GM12875 (cell line): ENCODE data around the gene CA10.

Experiments used
- H3K4me3 ChIP-seq: one replicate; pipeline ENCODE4 v1.5.1; 2011; ENCODE audit warnings: low read depth, low read length, control low read depth
- CTCF ChIP-seq: IDR thresholded peaks from 2 replicates; pipeline ENCODE4 v1.5.1; 2011; ENCODE audit warnings: low read depth, mild to moderate bottlenecking, control low read depth, inconsistent platforms, low read length, moderate library complexity, borderline replicate concordance; ENCODE audit not compliant: insufficient read depth

The CA10 gene

GRCh38 chr17:51601622-51602261 is 556.8 kb downstream of the CA10 start:
- no peak for TF ChIP-seq CTCF
- no peak overlapping the region for H3K4me3 ChIP-seq

- no peak for TF ChIP-seq CTCF
- H3K4me3 ChIP-seq, result no peak overlapping the region
Observed at GRCh38 chr17:51598824-51599223, 559.7 kb downstream of the CA10 start.

- H3K4me3 ChIP-seq, result no peak overlapping the region
- TF ChIP-seq CTCF, result no peak
Observed at GRCh38 chr17:51597345-51597744, 561.2 kb downstream of the CA10 start.

- TF ChIP-seq CTCF, result no peak
- H3K4me3 ChIP-seq, result no peak overlapping the region
Observed at GRCh38 chr17:51595826-51596398, 562.6 kb downstream of the CA10 start.

GRCh38 chr17:51590071-51590656 is 568.4 kb downstream of the CA10 start:
- H3K4me3 ChIP-seq, result no peak overlapping the region
- no peak for TF ChIP-seq CTCF

- no peak overlapping the region for H3K4me3 ChIP-seq
- TF ChIP-seq CTCF, result no peak
Observed at GRCh38 chr17:51588063-51588462, 570.5 kb downstream of the CA10 start.

- no peak for TF ChIP-seq CTCF
- H3K4me3 ChIP-seq, result no peak overlapping the region
Observed at GRCh38 chr17:51587516-51587915, 571.0 kb downstream of the CA10 start.
